Activated CD8-positive, alpha-beta T cell treated with anti-CD3 and anti-CD28 coated beads, Interleukin-2, amount 10 ng/mL, durations not matched to agents 7 days and 5 days (primary cell): ENCODE results near the gene PCDHB4. TPM values are rescaled to one million over a fixed set of nuclear protein-coding genes. Genes with fewer than 3 reads are reported as not detected.
"Not testable (repeated sequence)": the region's sequence is repeated elsewhere in the genome, so short reads cannot be mapped to it uniquely, and the experiment has no call there.

Experiments
- ATAC-seq: fragments of 150-1000 bp; cut with Tn5 transposase; one replicate; pipeline ENCODE4 v1.10.0; 2021; ENCODE audit warnings: moderate library complexity
- CTCF ChIA-PET: fragments of 350-600 bp; sonication (Branson Sonifier 250); formaldehyde crosslinking; loops from one replicate; lab custom pipeline; 2021; ENCODE audit warnings: antibody characterized with exemption; lab: Charles Lee
- POLR2A ChIA-PET: fragments of 350-600 bp; sonication (Branson Sonifier 250); formaldehyde crosslinking; loops from one replicate; lab custom pipeline; 2021; ENCODE audit warnings: antibody characterized with exemption; lab: Charles Lee
- DNase-seq: peaks from one replicate; pipeline ENCODE4 v3.0.0-alpha.2; 2020
- H3K27ac Mint-ChIP-seq: one replicate; pipeline ENCODE4 v1.8.0; 2021; ENCODE audit warnings: mild to moderate bottlenecking, mixed read lengths
- H3K27me3 Mint-ChIP-seq: one replicate; pipeline ENCODE4 v1.8.0; 2021; ENCODE audit warnings: low read depth, mixed read lengths
- H3K36me3 Mint-ChIP-seq: one replicate; pipeline ENCODE4 v1.8.0; 2021; ENCODE audit warnings: low read depth, mixed read lengths
- H3K4me1 Mint-ChIP-seq: one replicate; pipeline ENCODE4 v1.8.0; 2021; ENCODE audit warnings: low read depth, mixed read lengths
- H3K4me3 Mint-ChIP-seq: one replicate; pipeline ENCODE4 v1.8.0; 2021; ENCODE audit warnings: mild to moderate bottlenecking, mixed read lengths
- H3K9me3 Mint-ChIP-seq: one replicate; pipeline ENCODE4 v1.8.0; 2022; ENCODE audit warnings: mixed read lengths; ENCODE audit not compliant: insufficient read depth
- total RNA-seq, 2 experiments: library from RNA; stranded (reverse); gene quantifications; one replicate each; pipeline ENCODE4 v1.2.3, GENCODE V29; 2021

The PCDHB4 gene
- total RNA-seq, 2 experiments from 2014 or later: not detected

- POLR2A ChIA-PET, ATAC-seq, DNase-seq, H3K27me3 Mint-ChIP-seq, H3K4me3 Mint-ChIP-seq, H3K36me3 Mint-ChIP-seq, CTCF ChIA-PET, H3K4me1 Mint-ChIP-seq: not testable (repeated sequence)
- Mint-ChIP-seq H3K27ac (peak overlapping the region; percentile 55), H3K9me3 (peaks cover 25% of the 10 kb centered on the region)
Measured at GRCh38 chr5:141151632-141152031, 30.0 kb downstream of the PCDHB4 start.

GRCh38 chr5:141152096-141152495 is 30.5 kb downstream of the PCDHB4 start:
- CTCF ChIA-PET, H3K4me1 Mint-ChIP-seq, H3K27ac Mint-ChIP-seq, ATAC-seq, H3K4me3 Mint-ChIP-seq, POLR2A ChIA-PET, DNase-seq, H3K27me3 Mint-ChIP-seq, H3K36me3 Mint-ChIP-seq: not testable (repeated sequence)
- H3K9me3 Mint-ChIP-seq: peaks cover 30% of the 10 kb centered on the region

GRCh38 chr5:141155540-141156374 is 34.1 kb downstream of the PCDHB4 start:
- Mint-ChIP-seq H3K9me3 (peaks cover 36% of the 10 kb centered on the region), H3K27me3 (peaks cover 3% of the 10 kb centered on the region), H3K4me1 (no peaks in the 10 kb centered on the region), H3K36me3 (peaks cover 5% of the 10 kb centered on the region), H3K4me3 (no peak overlapping the region), H3K27ac (no peak overlapping the region)
- POLR2A ChIA-PET: no interaction called here
- no peak for DNase-seq
- no peak for ATAC-seq
- CTCF ChIA-PET: no interaction called here

- H3K27ac Mint-ChIP-seq, ATAC-seq, CTCF ChIA-PET, POLR2A ChIA-PET, H3K4me1 Mint-ChIP-seq, H3K4me3 Mint-ChIP-seq, H3K27me3 Mint-ChIP-seq, DNase-seq, H3K36me3 Mint-ChIP-seq: not testable (repeated sequence)
- peaks cover 29% of the 10 kb centered on the region for H3K9me3 Mint-ChIP-seq
Measured at GRCh38 chr5:141157356-141157755, 35.7 kb downstream of the PCDHB4 start.

GRCh38 chr5:141157901-141158300 is 36.3 kb downstream of the PCDHB4 start:
- H3K27ac Mint-ChIP-seq, H3K4me1 Mint-ChIP-seq, H3K27me3 Mint-ChIP-seq, H3K4me3 Mint-ChIP-seq, CTCF ChIA-PET, ATAC-seq, DNase-seq, H3K36me3 Mint-ChIP-seq, POLR2A ChIA-PET: not testable (repeated sequence)
- peaks cover 29% of the 10 kb centered on the region for H3K9me3 Mint-ChIP-seq

GRCh38 chr5:141172381-141173204 is 51.0 kb downstream of the PCDHB4 start, which contains the start of gene PCDHB7:
Gene PCDHB7, plus strand, starts transcription at chr5:141172644. Its CDS starts 192 bp downstream, at chr5:141172836.
- ChIA-PET POLR2A (no interaction called here), CTCF (no interaction called here)
- Mint-ChIP-seq H3K4me1 (no peaks in the 10 kb centered on the region), H3K36me3 (no peaks in the 10 kb centered on the region), H3K4me3 (no peak within 1 kb of the TSS), H3K9me3 (peaks cover 19% of the 10 kb centered on the region), H3K27ac (no peak within 1 kb of the TSS), H3K27me3 (peaks cover 3% of the 10 kb centered on the region)
- ATAC-seq: no peak
- DNase-seq: peak; percentile 33

- H3K4me1 Mint-ChIP-seq, H3K9me3 Mint-ChIP-seq, H3K36me3 Mint-ChIP-seq, H3K4me3 Mint-ChIP-seq, CTCF ChIA-PET, H3K27me3 Mint-ChIP-seq, ATAC-seq, DNase-seq, POLR2A ChIA-PET, H3K27ac Mint-ChIP-seq: not testable (repeated sequence)
Measured at GRCh38 chr5:141174291-141175104, 52.9 kb downstream of the PCDHB4 start.

Other genes with a start within 250 kb of the PCDHB4 start
- not detected for gene PCDHA12, start 246.5 kb upstream of the PCDHB4 start, total RNA-seq
- not detected for gene PCDHA13, start 239.7 kb upstream of the PCDHB4 start, total RNA-seq
- gene PCDHAC1, start 195.5 kb upstream of the PCDHB4 start, total RNA-seq: not detected
- gene PCDHAC2, start 155.3 kb upstream of the PCDHB4 start, total RNA-seq: not detected
- gene PCDHB1, start 70.4 kb upstream of the PCDHB4 start, total RNA-seq: not detected
- not detected for gene PCDHB2, start 27.2 kb upstream of the PCDHB4 start, total RNA-seq
- gene PCDHB3, start 21.3 kb upstream of the PCDHB4 start, total RNA-seq: not detected
- not detected for gene PCDHB5, start 13.4 kb downstream of the PCDHB4 start, total RNA-seq
- gene PCDHB6, start 28.2 kb downstream of the PCDHB4 start, total RNA-seq: not detected
- gene PCDHB7, start 50.8 kb downstream of the PCDHB4 start, total RNA-seq: not detected
- not detected for gene PCDHB8, start 56.0 kb downstream of the PCDHB4 start, total RNA-seq
- gene PCDHB16, start 60.6 kb downstream of the PCDHB4 start, total RNA-seq: not detected
- not detected for gene PCDHB9, start 65.3 kb downstream of the PCDHB4 start, total RNA-seq
- not detected for gene PCDHB10, start 70.5 kb downstream of the PCDHB4 start, total RNA-seq
- not detected for gene PCDHB11, start 77.8 kb downstream of the PCDHB4 start, total RNA-seq
- not detected for gene PCDHB12, start 86.9 kb downstream of the PCDHB4 start, total RNA-seq
- not detected for gene PCDHB13, start 92.1 kb downstream of the PCDHB4 start, total RNA-seq
- gene PCDHB14, start 101.5 kb downstream of the PCDHB4 start, total RNA-seq: not detected
- not detected for gene PCDHB15, start 123.6 kb downstream of the PCDHB4 start, total RNA-seq
- gene SLC25A2, start 182.2 kb downstream of the PCDHB4 start, total RNA-seq: under 1 TPM; 0.39 to 0.84 TPM
- 10 to 100 TPM; 65.5 to 67.0 TPM for gene TAF7, start 199.0 kb downstream of the PCDHB4 start, total RNA-seq
- gene PCDHGA1, start 208.7 kb downstream of the PCDHB4 start, total RNA-seq: not detected
- gene PCDHGA2, start 216.9 kb downstream of the PCDHB4 start, total RNA-seq: not detected
- gene PCDHGA3, start 222.0 kb downstream of the PCDHB4 start, total RNA-seq: not detected
- gene PCDHGB1, start 228.3 kb downstream of the PCDHB4 start, total RNA-seq: not detected
- under 1 TPM in 1 of 2 experiments, not detected in 1; 0.10 TPM for gene PCDHGA4, start 233.2 kb downstream of the PCDHB4 start, total RNA-seq
- gene PCDHGB2, start 238.2 kb downstream of the PCDHB4 start, total RNA-seq: under 1 TPM; 0.13 TPM
- gene PCDHGA5, start 242.3 kb downstream of the PCDHB4 start, total RNA-seq: under 1 TPM; 0.05 to 0.11 TPM
- under 1 TPM; 0.16 to 0.26 TPM for gene PCDHGB3, start 248.4 kb downstream of the PCDHB4 start, total RNA-seq